Gastroesophageal sphincter (tissue), 3 donors: Measurements from ENCODE around the gene TFB1M.

Experiments used
- EP300 ChIP-seq: sonication (generic); formaldehyde crosslinking; IDR thresholded peaks from one replicate; pipeline ENCODE4 v1.6.1; 2017; ENCODE audit warnings: antibody characterized with exemption, mild to moderate bottlenecking
- TF ChIP-seq, protein P1 (sequence below), 4 experiments: fragments of 200-600 bp in 2 of 4; fragments of 450-650 bp in 2 of 4; sonication (generic) in 1 of 4; IDR thresholded peaks; one replicate each; pipeline ENCODE4 v1.5.1; 2017 to 2019; ENCODE audit warnings: antibody characterized with exemption in 4 of 4, mild to moderate bottlenecking in 2 of 4, moderate library complexity in 2 of 4

DNA sequence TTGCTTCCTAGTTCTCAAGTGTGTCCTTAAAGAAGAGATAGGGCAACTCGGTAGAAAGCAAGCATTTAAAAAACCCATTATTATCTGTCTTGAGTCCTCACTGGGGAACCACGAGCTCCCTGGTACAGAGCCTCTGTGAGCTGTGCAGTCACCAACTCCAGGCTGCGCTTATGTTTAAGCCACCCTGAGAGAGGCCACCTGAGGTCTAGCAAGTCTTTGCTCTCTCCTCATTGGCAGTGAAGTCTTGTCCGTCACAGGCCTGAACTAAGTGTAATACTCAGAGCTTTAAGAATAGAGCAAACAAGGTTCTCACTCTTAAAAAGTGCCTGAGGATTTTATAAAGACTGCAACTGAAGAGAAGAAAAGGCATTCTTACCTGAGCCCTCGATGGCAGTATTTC, 54.4 kb downstream of the TFB1M start:
- TF ChIP-seq, protein P1, sequence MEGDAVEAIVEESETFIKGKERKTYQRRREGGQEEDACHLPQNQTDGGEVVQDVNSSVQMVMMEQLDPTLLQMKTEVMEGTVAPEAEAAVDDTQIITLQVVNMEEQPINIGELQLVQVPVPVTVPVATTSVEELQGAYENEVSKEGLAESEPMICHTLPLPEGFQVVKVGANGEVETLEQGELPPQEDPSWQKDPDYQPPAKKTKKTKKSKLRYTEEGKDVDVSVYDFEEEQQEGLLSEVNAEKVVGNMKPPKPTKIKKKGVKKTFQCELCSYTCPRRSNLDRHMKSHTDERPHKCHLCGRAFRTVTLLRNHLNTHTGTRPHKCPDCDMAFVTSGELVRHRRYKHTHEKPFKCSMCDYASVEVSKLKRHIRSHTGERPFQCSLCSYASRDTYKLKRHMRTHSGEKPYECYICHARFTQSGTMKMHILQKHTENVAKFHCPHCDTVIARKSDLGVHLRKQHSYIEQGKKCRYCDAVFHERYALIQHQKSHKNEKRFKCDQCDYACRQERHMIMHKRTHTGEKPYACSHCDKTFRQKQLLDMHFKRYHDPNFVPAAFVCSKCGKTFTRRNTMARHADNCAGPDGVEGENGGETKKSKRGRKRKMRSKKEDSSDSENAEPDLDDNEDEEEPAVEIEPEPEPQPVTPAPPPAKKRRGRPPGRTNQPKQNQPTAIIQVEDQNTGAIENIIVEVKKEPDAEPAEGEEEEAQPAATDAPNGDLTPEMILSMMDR (IDR thresholded peaks at IDR 0.05) = no peak
- TF ChIP-seq EP300 = no peak
